GM18909 (cell line): ENCODE results near the gene IL22RA2.

Experiments
- ATAC-seq: cut with Tn5 transposase; IDR thresholded peaks from one replicate; pipeline ENCODE4 v1.9.1; 2021; ENCODE audit warnings: mild to moderate bottlenecking; ENCODE audit not compliant: unreplicated experiment, poor library complexity

IL22RA2 gene

DNA sequence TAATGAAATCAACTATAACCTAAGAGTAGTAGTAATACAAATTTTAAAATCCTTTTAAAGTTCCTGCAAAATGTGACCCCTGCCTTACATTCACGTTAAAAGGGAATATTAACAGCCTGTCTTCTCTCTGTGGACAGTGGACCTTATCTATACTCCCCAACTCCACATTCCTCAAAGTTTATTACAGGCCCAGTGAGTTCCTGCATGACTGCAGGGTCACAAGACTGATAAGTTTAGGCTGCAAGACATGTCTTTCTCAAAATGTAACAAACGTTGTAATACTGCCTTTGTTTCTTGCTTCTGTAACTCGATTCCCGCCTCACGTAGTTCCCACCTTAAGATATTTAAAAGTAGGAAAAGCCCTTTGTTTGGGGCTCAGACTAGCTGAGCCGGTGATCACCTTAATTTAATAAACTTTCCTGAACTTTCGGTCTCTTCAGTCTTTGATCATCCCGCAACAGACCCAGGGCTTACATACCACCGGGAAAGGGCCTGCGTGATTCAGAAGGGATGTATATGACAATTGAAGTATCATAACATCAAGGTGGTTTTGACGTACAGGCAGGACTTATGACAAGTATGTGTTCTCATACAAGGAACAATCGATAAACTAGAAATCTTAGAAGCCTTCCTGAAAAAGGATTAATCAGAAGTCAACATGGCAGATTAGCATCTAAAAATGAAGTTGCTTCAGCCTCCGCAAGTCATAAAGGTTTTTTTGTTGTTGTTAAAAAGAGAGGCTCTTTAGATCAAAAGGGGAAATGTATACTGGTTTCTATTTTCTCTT, 3.0 kb downstream of the IL22RA2 start:
- ATAC-seq: no peak

DNA sequence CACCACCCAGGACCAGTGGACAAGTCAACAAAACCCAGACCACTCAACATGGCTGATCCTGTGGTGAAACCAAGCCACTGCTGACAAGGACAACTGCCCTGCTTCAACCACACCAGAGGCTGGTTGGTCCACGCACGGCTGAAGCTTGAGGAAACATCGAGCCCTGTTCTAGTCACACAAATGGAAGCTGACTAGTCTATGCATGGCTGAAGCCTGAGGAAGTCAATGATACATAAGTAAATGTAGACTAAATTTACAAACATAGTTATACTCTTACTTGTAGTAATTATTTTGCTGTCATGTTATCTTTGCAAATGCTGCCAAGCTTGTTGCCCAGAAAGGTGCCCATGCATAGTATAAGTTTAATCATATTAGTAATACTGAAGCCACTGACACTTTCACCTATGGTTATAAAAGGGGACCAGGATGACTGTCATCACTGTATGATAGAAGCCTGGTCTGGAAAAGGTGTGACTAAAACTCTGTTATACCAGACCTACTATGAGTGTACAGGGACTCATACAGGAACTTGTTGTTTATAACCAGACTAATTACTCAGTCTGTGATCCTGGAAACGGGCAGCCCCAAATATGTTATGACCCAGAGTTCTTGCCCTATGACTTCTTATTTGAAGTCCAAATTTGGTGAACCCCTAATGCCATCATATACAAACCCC, 5.6 kb downstream of the IL22RA2 start:
- ATAC-seq: no peak

DNA sequence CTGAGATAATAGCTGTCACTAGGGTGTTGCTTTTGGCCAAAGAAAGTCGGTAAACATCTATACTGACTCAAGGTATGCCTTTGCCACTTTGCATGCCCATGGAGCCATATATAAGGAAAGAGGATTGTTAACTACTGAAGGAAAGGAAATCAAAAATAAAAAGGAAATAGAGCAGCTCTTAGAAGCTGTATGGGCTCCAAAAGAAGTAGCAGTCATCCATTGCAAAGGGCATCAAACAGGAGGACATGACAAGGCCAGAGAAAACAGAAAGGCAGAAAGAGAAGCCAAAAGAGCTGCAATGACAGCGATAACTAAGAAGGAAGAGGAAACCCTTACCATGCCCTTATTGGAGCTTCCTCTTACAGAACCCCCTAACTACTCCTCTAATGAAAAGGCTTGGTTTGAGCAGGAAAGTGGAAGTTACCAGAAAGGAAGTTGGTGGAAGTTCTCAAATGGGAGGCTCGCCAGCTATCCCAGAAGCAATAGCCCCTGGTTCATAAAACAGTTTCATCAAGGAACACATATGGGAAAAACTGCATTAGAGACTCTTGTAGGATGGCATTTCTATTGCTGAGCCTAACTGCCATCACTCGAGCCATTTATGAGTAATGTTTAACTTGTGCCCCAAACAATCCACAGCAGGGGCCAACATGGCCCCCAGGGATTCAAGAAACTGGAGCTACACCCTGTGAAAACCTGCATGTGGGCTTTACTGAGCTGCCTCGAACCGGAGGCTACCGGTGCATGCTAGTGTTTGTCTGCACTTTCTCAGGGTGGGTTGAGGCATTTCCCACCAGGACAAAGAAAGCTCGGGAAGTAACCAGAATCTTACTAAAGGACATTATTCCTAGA, 7.0 kb downstream of the IL22RA2 start:
- no peak for ATAC-seq

DNA sequence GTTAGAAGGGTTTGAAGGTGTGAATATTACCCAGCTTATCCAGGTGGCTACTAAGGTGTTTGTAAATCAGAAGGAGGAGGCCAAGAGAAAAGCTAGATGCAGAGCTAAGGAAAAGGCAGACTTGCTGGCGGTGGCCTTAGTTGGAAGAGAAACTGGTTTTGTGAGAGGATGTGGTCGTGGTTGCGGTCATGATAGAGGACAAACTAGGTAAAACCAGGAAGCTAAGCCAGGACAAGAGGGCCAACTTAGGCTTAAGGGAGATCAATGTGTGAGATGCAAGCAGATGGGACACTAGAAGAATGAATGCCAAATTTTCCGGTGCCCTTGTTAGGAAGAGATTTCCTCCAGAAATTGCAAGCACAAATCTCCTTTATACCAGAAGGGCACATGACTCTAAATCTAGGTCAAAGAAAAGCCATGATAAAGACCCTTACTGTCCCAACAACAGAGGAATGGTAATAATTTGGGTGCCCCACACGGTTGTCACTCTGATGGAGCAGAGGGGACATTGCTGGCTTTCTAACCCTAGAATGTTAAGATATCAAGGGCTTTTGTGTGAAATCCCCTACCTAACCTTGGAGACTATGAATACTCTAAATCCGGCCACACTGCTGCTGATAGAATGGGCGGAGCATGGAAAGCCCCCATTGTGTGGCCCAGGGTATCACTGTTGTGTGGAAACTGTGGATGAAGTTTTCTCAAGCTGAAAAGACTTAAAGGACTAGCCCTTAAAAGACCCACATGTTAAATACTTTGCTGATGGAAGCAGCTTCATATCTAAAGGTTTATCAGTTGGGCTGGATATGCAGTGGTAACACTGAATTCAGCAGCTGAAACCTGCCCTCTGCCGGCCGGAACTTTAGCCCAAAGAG, 7.8 kb downstream of the IL22RA2 start:
- ATAC-seq: peak; percentile 65

DNA sequence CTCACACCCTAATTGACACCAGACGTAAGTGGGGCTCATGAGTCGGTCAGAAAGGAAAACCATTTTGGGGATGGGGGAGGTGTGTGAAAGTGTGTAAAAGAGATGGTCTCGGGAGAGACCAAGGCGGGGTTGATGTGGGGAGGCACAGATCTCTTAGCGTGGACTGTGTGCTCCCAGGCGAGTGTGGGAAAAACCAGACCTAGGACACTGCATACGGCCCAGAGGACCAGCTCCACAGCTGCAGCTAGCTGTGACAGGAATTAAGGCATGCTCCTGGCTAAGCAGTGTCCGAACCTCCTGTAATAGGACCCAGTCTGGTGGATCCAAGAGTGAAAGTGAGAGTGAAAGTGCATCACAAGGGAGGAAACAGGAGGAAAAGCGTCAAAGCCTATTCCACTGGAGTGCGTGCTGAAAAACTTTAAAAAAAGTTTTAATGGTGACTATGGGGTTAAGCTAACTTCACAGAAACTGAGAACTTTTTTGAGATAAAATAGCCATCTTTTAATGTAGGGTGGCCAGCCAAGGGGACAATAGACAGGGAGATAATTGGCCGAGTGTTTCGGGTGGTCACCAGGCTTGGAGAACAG, 9.6 kb downstream of the IL22RA2 start:
- ATAC-seq: no peak

DNA sequence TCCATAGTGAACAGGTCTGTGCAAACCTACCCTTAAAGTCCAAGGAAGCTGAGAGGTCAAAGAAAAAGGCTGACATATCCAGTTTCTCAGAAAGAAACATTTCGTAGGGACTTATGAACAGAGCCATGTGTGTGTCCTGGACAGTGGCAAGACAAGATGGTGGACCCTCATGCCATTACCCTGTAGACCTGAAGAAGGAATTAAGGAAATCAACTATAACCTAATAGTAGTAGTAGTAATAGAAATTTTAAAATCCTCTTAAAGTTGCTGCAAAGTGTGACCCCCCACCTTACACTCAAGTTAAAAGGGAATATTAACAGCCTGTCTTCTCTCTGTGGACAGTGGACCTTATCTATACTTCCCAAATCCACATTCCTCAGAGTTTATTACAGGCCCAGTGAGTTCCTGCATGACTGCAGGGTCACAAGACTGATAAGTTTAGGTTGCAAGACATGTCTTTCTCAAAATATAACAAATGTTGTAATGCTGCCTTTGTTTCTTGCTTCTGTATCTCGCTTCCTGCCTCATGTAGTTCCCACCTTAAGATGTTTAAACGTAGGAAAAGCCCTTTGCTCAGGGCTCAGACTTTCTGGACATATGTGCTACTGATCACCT, 10.6 kb downstream of the IL22RA2 start:
- ATAC-seq: no peak

DNA sequence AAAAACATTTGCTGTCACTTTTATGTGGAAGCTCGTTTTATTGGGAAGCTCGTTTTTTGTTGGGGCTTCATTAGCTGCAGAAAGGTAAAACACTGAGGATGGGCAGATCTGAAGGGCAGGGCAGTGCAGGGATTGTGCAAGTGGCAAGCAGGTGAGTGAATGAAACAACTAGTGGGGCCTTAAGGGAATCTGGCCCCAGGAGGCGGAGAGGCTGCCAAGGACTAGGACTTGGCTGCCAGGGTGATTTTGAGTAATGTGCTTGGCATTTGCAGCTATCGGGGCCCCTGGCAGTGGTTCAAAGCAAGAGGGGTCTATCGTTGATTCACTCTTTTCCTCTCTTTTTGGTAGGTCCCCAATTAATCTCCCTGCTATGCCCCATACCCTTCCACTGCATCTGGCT, 11.5 kb downstream of the IL22RA2 start:
- ATAC-seq: no peak

DNA sequence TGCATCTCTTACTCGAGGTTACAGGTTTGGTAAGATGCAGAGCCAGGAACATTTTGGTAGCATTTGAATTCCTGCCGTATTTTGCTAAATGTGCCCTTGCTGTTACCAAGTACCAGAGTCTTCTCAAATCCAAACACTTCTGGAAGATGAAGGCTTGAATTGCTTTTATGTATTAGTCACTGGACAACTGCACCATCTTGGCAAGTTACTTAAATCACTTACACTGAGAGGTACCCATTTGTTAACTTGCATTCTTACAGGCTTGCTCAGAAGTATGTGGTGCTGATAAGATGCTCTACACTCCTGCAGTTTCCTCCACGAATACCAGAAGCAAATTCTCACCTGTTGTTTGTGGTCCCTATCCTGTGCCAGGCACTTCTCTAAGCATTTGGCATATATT, 12.7 kb downstream of the IL22RA2 start:
- ATAC-seq: no peak

DNA sequence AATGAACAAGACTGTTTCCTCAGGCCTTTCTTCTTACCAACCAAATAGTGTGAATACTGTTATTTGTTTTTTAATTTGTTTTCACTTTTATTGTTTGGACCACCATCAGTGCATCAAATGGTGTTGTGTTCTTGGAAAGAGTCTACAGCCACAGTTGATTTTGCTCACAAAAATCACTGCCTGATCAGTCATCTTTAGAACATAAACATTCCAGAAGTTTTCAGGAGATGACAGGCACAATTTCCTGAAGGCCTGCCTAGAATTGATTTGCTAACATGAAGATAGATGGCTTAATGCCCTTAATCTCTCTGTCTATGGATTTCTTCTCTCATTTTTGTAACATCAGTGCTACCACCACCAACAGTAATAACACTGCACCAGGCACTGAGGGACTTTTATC, 13.5 kb downstream of the IL22RA2 start:
- no peak for ATAC-seq

DNA sequence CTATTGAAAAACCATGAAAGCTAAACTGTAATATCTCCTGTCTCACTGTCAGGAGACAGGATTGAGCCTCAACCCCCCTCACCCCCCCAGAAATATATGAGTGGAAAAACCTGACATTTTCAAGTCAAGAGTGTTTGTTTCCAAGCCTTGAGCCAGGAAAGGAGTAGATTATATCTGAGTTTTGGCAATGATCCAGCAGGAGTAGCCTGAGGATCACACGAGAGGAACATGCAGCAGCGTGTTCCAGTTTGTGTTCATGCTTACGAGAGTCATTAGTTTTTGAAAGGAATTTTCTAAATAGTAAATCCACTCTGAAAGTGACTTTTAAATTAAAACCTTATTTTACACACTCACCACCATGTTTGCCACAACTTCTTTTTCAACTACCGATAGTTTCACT, 15.8 kb downstream of the IL22RA2 start:
- no peak for ATAC-seq

DNA sequence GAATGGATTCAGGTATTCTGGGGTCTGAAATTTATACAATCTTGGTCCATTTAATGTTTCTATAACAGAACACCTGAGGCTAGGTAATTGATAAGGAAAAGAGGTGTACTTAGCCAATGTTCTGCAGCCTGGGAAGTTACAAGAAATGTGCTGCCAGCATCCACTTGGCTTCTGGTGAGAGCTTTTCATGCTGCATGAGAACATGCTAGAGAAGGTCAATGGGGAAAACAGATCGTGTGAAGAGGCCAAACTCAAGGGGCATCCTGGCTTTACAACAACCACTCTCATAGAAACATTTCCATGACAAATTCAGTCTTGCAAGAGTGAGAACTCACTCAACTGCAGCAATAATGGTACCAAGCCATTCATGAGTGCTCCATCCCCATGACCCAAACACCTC, 16.8 kb downstream of the IL22RA2 start:
- ATAC-seq: no peak

DNA sequence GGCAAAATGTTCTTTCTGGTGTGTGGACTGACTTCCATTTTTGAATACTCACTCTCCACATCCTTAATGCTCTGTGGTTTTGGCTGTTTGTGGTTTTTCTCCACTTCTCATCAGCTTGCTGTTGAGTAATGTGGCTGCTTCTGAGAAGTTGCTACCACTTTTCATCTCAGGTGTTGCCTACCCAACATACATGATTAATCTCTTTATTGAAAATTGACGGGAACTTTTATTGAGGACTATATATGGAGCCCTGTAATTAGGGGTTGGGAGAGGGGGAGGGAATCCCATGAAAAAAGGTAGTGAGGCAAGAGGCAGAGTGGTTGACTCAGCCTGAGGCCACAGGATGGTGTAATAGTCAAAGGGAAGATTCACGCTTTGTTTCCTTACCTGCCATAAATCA, 17.6 kb downstream of the IL22RA2 start:
- ATAC-seq: no peak

DNA sequence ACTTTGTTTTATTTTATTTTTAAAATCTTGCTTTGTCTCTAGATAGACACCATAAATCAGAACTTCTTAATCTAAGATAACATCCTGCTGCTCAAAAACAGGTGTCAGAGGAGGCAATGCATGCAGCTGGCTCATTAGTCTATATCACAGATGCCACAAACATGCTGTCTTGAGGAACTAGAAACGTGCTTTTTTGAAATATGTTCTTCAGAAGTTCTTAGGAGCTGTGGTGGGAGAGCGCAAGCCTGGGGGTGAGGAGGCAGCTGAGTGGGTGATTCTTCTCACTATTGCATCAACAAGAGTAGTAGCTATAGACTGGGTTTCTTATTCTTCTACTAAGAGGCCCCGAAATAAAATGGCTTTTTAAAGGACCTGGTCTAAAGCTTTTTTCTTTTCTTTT, 23.4 kb downstream of the IL22RA2 start:
- no peak for ATAC-seq

DNA sequence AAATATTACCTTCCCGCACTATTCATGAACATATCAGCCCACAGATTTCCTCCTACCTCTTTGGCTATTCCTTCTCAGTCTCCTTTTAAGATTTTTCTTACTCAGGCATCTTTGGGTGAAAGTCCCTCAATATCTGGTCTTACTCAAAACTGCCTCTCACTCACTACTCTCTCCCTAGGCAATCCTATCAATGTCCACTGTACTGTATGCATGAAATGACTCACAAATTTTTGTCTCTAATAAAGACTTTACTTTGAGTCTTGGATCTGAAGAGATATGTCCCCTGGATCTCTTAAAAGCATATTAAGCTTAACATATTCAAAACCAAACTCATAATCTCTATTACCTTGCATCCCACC, 24.4 kb downstream of the IL22RA2 start:
- no peak for ATAC-seq

DNA sequence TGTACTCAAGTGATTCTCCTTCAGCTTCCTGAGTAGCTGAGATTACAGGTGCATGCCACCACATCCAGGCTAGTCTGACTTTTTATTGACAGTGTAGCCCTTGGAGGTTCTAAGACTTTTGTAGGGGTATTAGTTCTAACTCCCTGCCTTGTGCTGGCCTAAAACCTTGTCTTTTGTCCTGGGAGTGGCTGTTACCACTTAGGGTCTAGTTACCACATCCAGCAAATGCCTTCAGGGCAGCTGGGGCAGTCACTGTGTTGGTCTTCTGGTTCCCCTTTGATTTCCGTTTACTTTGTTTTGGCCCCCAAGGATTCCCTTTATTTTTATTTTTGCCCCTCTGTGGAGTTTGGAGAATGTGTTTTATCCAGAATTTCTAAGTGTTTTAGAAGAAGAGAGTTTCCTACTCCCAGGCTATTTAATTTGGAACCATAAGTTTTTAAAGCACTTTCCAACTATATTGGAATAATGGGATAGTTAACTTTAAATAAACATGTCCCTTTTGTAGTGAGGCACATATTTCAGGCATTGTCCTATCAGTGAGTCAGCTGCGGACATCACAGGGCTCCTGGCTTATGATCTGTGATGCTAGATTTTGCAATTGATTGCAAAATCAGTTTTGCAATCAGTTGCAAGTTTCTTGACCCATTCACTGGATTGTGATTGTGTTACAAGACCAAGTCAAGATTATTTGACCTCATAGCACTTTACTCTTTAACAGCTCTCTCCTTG, 25.0 kb downstream of the IL22RA2 start:
- ATAC-seq: no peak

DNA sequence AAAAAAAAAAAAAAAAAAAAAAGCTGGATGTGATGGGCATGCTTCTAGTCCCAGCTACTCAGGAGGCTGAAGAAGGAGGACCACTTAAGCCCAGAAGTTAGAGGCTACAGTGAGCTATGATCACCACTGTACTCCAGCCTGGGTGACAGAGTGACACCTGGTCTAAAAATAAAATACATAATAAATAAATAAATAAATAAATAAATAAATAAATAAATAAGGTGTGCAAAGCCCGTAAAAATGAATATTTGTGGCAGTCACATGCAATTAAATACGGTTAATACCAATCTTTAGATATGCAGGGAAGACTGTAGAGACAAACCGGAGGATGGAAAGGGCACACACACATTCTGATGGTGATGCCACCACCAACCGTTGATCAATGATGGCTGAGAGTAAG, 26.2 kb downstream of the IL22RA2 start:
- ATAC-seq: no peak

DNA sequence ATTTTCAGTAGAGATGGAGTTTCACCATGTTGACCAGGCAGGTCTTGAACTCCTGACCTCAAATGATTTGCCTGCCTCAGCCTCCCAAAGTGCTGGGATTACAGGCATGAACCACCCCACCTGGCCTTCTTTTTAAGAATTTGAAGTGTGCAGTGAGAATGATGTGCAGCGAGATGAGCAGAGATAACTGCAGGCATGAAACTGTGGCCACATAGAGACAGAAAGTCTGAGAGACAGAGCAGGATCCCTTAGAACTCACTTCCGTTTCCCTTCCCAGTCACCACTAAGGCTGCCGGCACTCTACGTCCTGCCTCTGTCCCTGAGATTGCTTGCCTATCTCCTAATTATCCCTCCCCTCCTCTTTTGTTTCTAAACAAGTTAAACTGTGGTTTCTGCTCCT, 27.2 kb downstream of the IL22RA2 start:
- ATAC-seq: no peak

DNA sequence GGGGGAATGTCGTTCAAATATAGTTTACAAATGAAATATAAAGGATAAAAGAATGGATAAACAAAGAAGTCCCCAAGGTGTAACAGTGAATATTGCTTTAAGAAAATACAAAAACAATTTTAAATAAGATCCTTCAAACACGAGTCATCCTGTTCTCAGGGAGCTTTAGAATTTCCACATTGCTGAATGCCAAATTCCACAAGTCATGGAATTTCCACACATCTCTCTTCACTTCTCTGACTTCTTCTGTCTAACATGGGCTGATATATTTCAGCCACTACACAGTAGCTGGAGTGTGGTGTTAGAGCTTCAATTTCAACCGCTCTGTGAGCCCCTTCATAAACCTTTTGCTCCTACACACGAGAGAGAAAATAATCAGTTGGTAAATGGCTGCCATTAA, 28.0 kb downstream of the IL22RA2 start:
- ATAC-seq: no peak

DNA sequence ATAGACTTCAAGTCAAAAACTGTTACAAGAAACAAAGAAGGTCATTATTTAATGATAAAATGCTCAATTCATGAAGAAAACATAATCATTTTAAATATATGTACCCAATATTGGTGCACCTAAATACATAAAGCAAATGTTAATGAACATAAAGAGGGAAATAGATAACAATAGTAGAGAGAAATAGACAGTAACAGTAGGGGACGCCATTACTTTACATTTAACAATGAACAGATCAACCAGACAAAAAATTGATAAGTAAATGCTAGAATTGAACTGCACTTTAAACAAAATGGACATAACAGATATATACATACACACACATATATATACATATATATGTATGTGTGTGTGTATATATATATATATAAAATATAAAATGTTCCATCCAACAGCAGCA, 37.4 kb downstream of the IL22RA2 start:
- no peak for ATAC-seq
